Keratinocyte (primary cell): Measurements from ENCODE around the gene GTF3C1. TPM values are rescaled to one million over a fixed set of nuclear protein-coding genes. Genes with fewer than 3 reads are reported as not detected.

ENCODE experiments used
- DNase-seq: peaks from one replicate; pipeline ENCODE4 v3.0.0-alpha.2; 2011; ENCODE audit warnings: low read depth, missing footprints, low spot score
- FAIRE-seq: peaks from 2 replicates; lab custom pipeline; 2011; peaks lifted over from hg19 to GRCh38; lab: Jason Lieb, UNC
- H2AFZ ChIP-seq: 2 replicates; pipeline ENCODE4 v1.6.0; 2012; ENCODE audit warnings: low read length, control low read depth, inconsistent platforms; ENCODE audit not compliant: control insufficient read depth
- H3K27ac ChIP-seq: 2 replicates; pipeline ENCODE4 v1.5.1; 2011; ENCODE audit warnings: low read length; ENCODE audit not compliant: control insufficient read depth, insufficient read depth
- H3K27me3 ChIP-seq: 3 replicates; pipeline ENCODE4 v1.6.0; 2011; ENCODE audit warnings: low read length; ENCODE audit not compliant: control insufficient read depth, insufficient read depth; ENCODE audit errors: extremely low read depth
- H3K36me3 ChIP-seq, 2 experiments: 2 replicates in 1 of 2; 3 replicates in 1 of 2; pipeline ENCODE4 v1.5.1; 2011; ENCODE audit warnings: low read length in 2 of 2, mild to moderate bottlenecking in 1 of 2; ENCODE audit not compliant: control insufficient read depth in 2 of 2, insufficient read depth in 2 of 2; ENCODE audit errors: extremely low read depth in 1 of 2
- H3K4me1 ChIP-seq: 3 replicates; pipeline ENCODE4 v1.5.1; 2011; ENCODE audit warnings: low read length; ENCODE audit not compliant: control insufficient read depth, insufficient read depth; ENCODE audit errors: extremely low read depth
- H3K4me2 ChIP-seq: 3 replicates; pipeline ENCODE4 v1.6.0; 2011; ENCODE audit warnings: low read depth, low read length; ENCODE audit not compliant: control insufficient read depth, insufficient read depth; ENCODE audit errors: extremely low read depth
- H3K4me3 ChIP-seq, 3 experiments: fragments of 200-600 bp in 1 of 3; sonication (generic) in 1 of 3; 2 replicates in 2 of 3; 3 replicates in 1 of 3; pipeline ENCODE4 v1.5.1; 2011 to 2016; ENCODE audit warnings: low read length in 3 of 3, mild to moderate bottlenecking in 3 of 3, control low read depth in 2 of 3, inconsistent platforms in 1 of 3, low read depth in 1 of 3, mixed read lengths in 1 of 3, mixed run types in 1 of 3, moderate library complexity in 1 of 3; ENCODE audit not compliant: control insufficient read depth in 2 of 3, insufficient read depth in 2 of 3; ENCODE audit errors: extremely low read depth in 1 of 3
- H3K79me2 ChIP-seq: 2 replicates; pipeline ENCODE4 v1.6.0; 2012; ENCODE audit warnings: low read length; ENCODE audit not compliant: control insufficient read depth, insufficient read depth
- H3K9ac ChIP-seq: 3 replicates; pipeline ENCODE4 v1.6.0; 2011; ENCODE audit warnings: low read length; ENCODE audit not compliant: control insufficient read depth, insufficient read depth; ENCODE audit errors: extremely low read depth
- H3K9me1 ChIP-seq: 3 replicates; pipeline ENCODE4 v1.6.0; 2011; ENCODE audit warnings: low read length; ENCODE audit not compliant: control insufficient read depth, insufficient read depth; ENCODE audit errors: extremely low read depth
- H3K9me3 ChIP-seq: 2 replicates; pipeline ENCODE4 v1.5.1; 2012; ENCODE audit warnings: low read depth, low read length; ENCODE audit not compliant: control insufficient read depth
- H4K20me1 ChIP-seq: 3 replicates; pipeline ENCODE4 v1.6.0; 2011; ENCODE audit warnings: low read length; ENCODE audit not compliant: control insufficient read depth, insufficient read depth; ENCODE audit errors: extremely low read depth
- CTCF ChIP-seq, 3 experiments: IDR thresholded peaks in 1 of 3; conservative IDR thresholded peaks in 1 of 3; optimal IDR thresholded peaks in 1 of 3; 2 replicates in 2 of 3; 3 replicates in 1 of 3; pipeline versions ENCODE3 to v1.5.1; 2011; ENCODE audit warnings: low read length in 3 of 3, mild to moderate bottlenecking in 3 of 3, moderate library complexity in 2 of 3, control low read depth in 1 of 3, inconsistent platforms in 1 of 3; ENCODE audit not compliant: insufficient read depth in 2 of 3; ENCODE audit errors: extremely low read depth in 1 of 3
- EZH2 ChIP-seq: IDR thresholded peaks from one replicate; pipeline ENCODE4 v1.6.1; 2012; ENCODE audit warnings: inconsistent platforms, mild to moderate bottlenecking, low read length, moderate library complexity
- dilution Hi-C: fragments of 300-500 bp; cut with MboI; formaldehyde crosslinking; loops from one replicate; pipeline ENCODE4 v1.7.0; 2020; ENCODE audit warnings: low sequenced_read_pairs; ENCODE audit not compliant: extremely low pct_ligation_motif_present
- polyA plus RNA-seq, 5 experiments: library from polyadenylated mRNA; depleted of rRNA in 3 of 5; stranded (reverse) in 3 of 5; stranded (forward) in 1 of 5; unstranded in 1 of 5; fragments of >200 nt; gene quantifications; 1 replicate in 1 of 5; 2 replicates in 3 of 5; 3 replicates in 1 of 5; pipeline versions ENCODE4 v1.2.1 to v1.2.3, GENCODE V29; 2011 to 2012; ENCODE audit warnings: missing spikeins in 2 of 5, low read depth in 1 of 5, low replicate concordance in 1 of 5

GTF3C1 gene
- polyA plus RNA-seq, 1 donor (not counting 4 experiments of a cell fraction or from before 2014, with no cell fraction given): 23.5 TPM

- H4K20me1 ChIP-seq: no peaks in the 10 kb centered on the region
- peaks cover 48% of the 10 kb centered on the region for H3K4me1 ChIP-seq
- no peak overlapping the region for H3K27ac ChIP-seq
- no peaks in the 10 kb centered on the region for H3K27me3 ChIP-seq
- H3K36me3 ChIP-seq: peaks cover 20 to 34% of the 10 kb centered on the region in 2 experiments
- DNase-seq (no peak), FAIRE-seq (no peak)
- no peaks in the 10 kb centered on the region for H3K9me1 ChIP-seq
- no peak overlapping the region for H3K9ac ChIP-seq
- no peaks in the 10 kb centered on the region for H3K79me2 ChIP-seq
- dilution Hi-C loops: no loop called here
- no peak overlapping the region for H3K4me2 ChIP-seq
- no peak overlapping the region for H2AFZ ChIP-seq
- no peak for TF ChIP-seq EZH2
- H3K4me3 ChIP-seq: no peak overlapping the region
- no peaks in the 10 kb centered on the region for H3K9me3 ChIP-seq
These were observed 87.4 kb downstream of the GTF3C1 start for GRCh38 chr16:27462200-27462845.

GRCh38 chr16:27461483-27462171 lies 88.1 kb downstream of the GTF3C1 start:
- TF ChIP-seq EZH2: no peak
- no peak for TF ChIP-seq CTCF (optimal IDR thresholded peaks at IDR 0.05 in 1 of 3, IDR thresholded peaks at IDR 0.05 in 1 of 3, conservative IDR thresholded peaks at IDR 0.05 in 1 of 3; ENCODE audit: extremely low read depth in 1 of 3, insufficient read depth in 2 of 3, low read length in 3 of 3)
- H3K4me3 ChIP-seq: no peak overlapping the region
- peak overlapping the region; percentile 6 for H3K4me2 ChIP-seq
- H3K36me3 ChIP-seq: peaks cover 19 to 30% of the 10 kb centered on the region in 2 experiments
- no peaks in the 10 kb centered on the region for H3K27me3 ChIP-seq
- no peak overlapping the region for H2AFZ ChIP-seq
- H3K79me2 ChIP-seq: no peaks in the 10 kb centered on the region
- FAIRE-seq (no peak), DNase-seq (no peak)
- H3K9me3 ChIP-seq: no peaks in the 10 kb centered on the region
- no peaks in the 10 kb centered on the region for H4K20me1 ChIP-seq
- no peaks in the 10 kb centered on the region for H3K9me1 ChIP-seq
- H3K27ac ChIP-seq: no peak overlapping the region
- dilution Hi-C loops: no loop called here
- no peak overlapping the region for H3K9ac ChIP-seq
- peaks cover 50% of the 10 kb centered on the region for H3K4me1 ChIP-seq
